Measurements from ENCODE around the gene RASGRF1.

Gene RASGRF1

GRCh38 chr15:79093352-79093935 is 2.9 kb upstream of the RASGRF1 start:
- no peak for TF ChIP-seq CTCF (IDR thresholded peaks at IDR 0.05)

- TF ChIP-seq CTCF (IDR thresholded peaks at IDR 0.05): no peak
Measured at GRCh38 chr15:79092382-79092781, 1.8 kb upstream of the RASGRF1 start.

- no peak for TF ChIP-seq CTCF (IDR thresholded peaks at IDR 0.05)
Measured at GRCh38 chr15:79091204-79091867, 756 bp upstream of the RASGRF1 start.

GRCh38 chr15:79089890-79090486 is 592 bp downstream of the RASGRF1 start:
- TF ChIP-seq CTCF (IDR thresholded peaks at IDR 0.05): no peak

- no peak for TF ChIP-seq CTCF (IDR thresholded peaks at IDR 0.05)
Measured at GRCh38 chr15:79089331-79089889, 1.2 kb downstream of the RASGRF1 start.

- TF ChIP-seq CTCF (IDR thresholded peaks at IDR 0.05): no peak
Measured at GRCh38 chr15:79088426-79089205, 2.0 kb downstream of the RASGRF1 start.

GRCh38 chr15:79086814-79087213 is 3.8 kb downstream of the RASGRF1 start:
- TF ChIP-seq CTCF (IDR thresholded peaks at IDR 0.05): no peak

All from LNCAP (cell line).